Measurements from ENCODE around the gene MYADML2.

The MYADML2 gene

DNA sequence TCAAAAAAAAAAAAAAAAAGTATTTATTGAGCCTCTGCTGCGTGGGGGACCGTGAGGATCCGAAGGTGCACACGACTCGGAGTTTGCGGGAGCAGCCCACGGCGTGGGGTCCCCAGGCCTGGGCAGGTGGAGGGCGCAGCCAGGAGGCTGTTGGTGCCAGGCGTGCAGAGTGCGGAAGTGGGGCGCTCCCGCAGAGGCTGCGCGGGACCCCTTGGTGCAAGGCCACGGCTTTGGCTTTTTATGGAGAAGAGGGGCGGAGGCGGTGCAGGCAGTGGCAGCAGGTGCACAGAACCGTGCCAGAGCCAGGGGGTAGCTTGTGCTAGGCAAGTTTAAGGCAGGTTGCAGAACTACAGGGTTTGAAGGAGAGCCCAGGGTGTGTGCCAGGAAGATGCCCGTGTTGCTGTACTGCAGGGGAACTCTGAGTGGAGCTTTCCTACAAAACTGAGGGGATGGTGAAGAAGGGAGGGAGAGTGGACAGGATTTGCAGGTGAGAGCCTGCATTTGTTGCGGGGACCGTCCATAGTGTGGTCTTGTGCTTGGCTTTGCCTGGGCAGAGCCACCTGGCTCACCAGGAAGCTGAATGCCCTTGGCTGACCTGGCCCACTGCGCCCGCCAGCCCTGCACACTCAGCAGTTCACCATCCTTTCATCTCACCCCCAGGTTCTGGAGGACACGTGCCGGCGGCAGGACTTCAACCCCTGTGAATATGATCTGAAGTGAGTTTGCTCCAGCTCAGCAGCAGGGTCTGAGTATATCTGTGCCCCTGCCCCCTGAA is 31.7 kb upstream of the MYADML2 start:
- no peak for DNase-seq

DNA sequence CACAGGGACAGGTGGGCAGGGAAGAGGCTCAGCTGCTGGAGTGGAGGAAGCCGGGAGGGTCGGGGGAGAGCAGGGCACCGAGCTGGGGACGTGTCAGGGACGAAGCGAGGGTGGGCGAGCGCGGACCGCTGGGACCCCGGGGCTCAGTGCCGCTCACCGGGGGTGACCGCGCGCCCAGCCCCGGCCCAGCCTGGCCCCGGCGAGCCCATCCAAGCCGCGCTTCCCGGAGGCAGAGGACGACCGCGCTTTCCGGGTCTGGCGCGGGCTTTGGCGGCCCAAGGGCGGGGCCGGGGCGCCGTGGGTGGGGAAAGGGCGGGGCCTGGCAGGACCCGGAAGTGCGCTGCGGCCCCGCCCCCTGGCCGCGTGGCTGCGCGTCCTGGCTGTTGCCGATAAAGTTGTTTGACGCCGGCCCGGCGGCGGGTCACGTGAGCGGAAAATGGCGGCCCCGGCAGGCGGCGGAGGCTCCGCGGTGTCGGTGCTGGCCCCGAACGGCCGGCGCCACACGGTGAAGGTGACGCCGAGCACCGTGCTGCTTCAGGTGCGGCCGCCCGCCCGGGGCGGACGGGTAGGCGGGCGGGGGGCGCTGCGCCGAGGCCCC is 30.3 kb upstream of the MYADML2 start, which contains the start of gene ASPSCR1:
ASPSCR1 (plus strand) TSS at position 419 of the 598 bp plus-strand sequence; CDS start at position 437, 18 bp downstream.
- peak; percentile 83 to 97 for DNase-seq

DNA sequence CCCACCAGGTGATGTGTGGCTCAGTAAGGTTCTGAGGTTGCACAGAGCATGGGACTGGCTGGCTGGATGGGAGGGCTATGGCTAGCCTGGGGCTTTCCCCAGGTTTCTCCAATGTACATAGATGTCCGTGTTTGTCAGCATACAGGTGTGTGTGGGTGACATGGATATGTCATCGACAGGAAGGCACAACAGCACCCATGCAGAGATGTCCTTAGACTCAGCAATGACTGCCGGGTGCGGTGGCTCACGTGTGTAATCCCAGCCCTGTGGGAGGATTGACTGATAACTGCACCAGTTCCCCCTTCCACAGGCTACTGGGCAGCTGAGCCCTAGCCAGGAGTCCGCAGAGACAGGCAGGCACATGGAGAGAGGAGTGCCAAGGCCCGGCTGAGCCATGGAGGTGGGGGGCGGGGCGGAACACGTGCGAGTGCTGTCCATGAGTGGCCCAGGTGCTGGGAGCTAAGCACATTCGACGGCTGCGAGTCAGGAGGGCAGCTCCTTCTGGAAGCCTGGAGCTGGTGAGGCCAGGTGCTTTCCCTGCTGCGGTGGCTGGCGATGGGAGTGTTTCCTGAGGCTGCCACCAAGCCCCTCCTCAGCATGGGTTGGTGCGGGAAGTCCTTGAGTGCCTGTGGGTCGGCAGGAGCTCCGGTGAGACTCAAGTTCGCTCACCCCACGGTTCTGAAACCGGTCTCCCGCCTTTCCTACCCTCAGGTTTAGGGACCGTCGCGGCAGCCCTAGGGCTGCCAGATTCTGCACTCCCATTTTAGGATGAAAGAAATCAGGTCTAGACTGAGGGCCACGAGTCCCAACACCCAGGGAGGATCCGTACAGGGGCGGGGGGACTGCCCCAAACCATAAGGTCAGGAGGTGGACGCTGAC is 29.5 kb upstream of the MYADML2 start:
- DNase-seq: peak in 1 of 2 experiments; percentile 60

DNA sequence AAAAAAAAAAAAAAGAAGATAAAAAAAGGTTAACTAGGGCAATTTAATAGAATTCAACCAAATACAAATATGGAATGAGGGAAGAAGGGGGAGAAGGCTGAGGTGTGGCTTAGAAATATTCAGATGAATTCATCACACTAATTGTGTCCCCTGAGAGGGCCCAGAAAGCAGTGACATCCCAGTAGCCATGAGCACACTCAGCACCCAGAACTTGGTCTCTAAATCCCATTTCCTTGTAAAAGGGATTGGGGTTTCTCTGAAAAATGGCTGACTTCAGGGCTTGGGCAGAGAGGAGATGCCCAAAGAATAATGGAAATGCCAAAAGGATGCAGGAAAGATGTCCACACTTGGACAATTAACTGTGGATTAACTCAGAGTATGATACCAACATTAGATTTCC is 26.4 kb upstream of the MYADML2 start:
- DNase-seq: no peak

DNA sequence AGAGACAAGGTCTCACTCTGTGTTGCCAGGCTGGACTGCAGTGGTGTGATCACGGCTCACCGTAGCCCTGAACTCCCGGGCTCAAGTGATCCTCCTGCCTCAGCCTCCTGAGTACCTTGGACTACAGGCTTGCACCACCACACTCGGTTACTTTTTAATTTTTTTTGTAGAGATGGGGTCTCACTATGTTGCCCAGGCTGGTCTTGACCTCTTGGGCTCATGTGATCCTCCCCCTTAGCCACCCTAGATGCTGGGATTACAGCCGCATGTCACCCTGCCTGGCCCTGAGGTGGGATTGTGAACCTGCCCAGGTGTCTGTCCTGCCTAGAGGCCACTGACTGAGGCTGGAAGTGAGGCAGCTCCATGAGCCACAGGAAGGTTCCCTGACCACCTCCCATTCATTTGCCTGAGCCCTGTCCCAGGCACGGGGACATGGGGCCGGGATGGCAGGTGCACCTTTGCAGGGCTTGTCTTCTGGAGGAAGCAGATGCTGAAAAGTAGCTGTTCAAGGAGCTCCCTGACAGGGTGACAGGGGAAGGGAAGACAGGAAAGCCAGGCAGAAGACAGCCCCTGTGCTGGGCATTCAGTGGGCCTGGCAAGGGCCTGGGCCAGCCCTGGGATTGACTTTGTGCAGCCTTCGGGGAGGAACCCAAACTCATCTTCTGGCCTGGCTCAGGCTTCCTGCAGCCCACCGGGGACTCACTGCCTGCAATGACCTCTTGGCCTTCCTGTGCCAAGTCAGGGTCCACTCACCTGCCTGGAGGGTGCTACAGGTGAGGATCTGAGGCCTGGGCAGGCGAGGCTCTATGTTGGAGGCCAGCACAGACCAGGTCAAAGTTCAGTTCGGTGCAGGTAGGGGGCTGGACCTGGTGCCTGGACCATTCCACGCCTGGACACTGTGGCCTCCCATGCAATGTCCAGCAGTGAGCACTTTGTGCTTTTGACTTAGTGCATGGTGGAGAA is 22.1 kb upstream of the MYADML2 start:
- DNase-seq: no peak

DNA sequence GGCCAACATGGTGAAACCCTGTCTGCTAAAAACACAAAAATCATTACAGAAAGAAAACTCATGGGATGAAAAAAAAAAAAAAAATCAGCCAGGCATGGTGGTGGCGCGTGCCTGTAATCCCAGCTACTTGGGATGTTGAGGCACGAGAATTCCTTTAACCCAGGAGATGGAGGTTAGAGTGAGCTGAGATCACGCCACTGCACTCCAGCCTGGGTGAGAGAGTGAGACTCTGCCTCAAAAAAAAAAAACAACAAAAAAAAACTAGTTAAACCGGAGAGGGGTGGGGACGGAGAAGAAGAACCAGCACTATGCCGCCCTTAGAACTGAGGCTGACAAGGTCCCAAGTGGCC is 21.3 kb upstream of the MYADML2 start:
- DNase-seq: no peak

DNA sequence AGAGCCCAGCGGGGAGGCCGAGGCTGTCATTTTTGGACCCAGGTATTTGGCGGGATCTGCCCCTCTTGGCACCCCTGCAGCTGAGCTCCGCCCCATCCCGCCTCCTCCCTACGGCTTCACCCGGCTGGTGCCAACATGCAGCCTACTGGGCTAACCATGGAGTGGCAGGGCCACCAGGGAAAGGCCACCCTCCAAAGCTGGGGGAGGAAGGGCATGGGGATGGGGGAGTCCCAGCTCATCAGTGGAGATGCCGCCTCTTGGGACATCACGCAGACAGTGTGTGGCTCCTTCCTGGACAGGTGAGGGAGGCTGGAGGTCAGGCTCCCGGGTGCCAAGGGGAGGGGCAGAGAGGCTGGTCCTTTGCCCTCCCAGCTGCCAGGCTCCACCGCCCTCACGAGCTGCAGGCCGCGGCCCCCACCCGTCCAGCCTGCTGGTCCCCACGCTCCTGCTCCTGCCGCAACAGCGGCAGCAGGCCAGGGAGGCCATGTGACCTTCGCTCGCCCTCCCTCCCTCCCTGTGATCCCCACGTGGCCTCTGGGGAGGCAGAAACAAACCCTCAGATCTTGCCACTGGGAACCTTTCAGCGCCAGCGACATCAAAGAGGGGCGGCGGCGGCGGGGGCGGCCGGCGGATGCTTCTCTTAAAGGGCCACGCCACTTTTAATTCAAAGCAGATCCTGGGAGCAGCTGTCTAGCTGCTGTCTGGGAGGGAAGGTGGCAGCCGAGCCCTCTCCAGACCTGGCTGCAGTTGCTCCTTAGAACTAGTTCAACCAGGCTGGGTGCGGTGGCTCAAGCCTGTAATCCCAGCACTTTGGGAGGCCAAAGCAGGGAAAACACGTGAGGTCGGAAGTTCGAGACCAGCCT is 20.7 kb upstream of the MYADML2 start:
- DNase-seq: no peak

DNA sequence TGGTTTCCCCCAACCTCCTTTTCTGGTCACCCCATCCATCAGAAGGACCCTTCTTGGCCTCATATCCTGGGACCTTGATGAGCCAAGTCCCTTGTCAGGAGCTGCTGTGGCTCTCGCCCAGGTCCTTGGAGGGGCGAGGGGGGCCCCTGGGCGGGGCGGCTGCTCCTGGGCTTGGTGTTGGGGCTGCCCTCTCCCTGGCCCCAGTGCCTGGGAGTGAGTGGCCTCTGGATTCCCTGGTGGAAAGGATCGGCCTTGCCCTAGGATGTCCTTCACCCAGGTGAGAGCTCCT is 20.2 kb upstream of the MYADML2 start:
- no peak for DNase-seq

DNA sequence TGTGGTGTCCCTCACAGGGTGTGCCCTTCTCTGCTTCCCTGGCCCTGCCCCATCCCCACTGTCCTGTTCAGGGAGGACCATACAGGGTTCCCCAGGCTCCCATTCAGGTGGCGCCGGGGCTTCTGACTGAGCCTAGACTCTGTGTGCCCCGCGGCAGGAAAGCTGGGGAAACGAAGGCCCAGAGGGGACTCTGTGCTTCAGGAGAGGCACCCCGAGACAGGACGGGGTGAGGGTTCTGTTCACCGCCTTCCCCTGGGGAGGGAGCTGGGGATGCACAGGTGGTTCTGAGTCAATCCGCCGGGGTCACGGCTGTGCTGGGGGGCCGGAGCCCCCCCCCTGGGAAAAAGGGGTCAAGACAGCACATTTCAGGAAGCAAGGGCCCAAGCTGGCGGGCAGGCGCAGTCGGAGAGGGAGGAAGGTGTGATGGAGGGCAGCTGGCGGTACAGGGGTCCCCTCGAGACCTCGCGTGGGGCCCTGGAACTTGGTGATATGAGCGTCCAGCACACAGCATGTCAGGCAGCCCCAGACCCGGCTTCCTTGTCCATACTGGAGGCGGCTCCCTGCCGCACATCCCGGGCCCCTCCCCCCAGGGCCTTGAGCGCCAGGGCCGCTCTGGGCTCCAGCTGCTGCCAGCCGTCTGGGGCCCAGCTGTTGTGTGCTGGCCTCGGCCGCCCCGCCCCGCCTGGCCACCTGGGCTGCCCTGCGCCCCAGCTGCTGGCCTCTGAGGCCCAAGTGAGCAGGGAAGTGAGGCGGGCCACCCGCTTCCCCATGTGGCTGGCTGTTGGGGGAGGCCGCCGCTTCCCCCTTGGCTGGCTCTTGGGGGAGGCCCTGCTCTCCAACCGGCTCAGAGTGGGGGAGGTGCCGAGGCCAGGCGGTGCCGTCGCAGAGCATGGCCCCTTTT is 19.6 kb upstream of the MYADML2 start:
- DNase-seq: no peak

DNA sequence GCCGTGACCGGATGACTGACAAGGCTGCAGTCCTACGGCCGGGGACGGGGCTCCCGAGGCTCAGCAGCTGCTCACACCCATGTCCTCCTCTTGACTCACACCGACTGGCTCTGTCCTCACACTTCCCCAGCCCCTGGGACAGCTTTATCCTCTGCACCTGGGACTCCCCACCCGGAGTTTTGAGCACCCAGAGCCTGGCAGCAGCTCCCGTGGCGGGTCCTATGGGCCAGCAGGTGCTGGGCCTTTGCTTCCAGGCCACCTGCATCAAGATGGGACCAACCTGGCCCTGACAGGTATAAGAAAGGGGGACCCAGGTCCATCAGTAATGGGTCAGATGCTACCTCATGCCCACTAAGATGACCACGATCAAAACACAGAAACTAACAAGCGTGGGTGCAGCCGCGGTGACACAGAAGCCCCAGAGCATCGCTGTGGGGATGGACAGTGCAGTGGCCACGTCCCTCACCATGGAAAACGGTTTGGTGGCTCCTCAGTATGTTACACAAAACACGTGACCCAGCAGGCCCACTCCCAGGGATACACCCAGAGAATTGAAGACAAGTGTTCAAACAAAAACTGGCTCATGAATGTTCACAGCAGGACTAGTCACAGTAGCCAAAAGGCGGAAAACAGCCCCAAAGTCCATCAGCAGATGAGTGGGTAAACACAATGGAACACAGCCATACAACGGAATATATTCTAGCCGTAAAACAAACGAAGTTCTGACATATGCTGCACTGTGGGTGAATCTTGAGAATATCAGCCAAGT is 17.2 kb upstream of the MYADML2 start:
- DNase-seq: no peak

DNA sequence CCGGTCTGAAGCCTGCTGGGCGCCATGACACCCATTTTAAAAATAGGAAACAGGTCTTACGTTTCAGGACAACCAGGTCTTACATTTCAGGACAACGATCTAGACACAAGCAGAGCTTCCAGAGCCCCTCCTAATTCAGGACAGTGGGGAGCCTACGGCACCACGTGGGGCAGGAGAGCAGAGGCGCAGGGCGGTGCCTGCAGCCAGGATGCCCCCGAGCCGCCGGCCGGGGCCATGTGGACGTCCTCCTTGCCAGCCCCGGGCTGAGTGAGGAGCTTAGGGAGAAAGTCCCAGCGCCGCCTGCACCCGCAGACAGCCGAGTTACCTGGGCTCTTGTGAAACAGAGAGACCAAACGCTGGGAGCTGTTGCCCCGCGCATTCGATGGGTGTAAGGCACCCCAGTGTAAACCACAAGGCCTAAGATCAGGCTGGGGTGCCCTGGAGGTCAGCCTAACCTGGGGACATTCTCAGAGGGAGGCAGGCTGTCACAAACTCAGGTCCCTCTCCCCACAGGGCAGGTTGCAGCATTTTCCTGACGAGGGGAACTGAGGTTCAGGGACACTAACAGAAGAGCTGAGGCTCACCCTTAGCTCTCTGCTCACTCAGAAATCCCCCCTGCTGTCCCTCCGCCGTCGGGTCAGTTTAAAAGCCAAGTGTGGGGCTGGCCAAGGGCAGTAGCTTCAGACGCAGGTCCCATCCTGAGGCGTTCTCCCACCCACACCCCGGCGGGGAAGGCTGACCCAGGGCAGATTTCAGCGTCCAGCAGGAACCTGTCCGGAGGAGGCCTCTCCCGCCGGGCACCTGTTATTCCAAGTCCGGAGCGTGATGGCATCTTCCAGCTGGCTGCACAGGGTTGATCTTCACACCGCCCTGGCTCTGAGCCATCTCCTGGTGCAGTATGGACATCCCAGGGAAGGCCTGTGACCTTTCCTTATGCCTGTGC is 15.7 kb upstream of the MYADML2 start:
- no peak for DNase-seq

DNA sequence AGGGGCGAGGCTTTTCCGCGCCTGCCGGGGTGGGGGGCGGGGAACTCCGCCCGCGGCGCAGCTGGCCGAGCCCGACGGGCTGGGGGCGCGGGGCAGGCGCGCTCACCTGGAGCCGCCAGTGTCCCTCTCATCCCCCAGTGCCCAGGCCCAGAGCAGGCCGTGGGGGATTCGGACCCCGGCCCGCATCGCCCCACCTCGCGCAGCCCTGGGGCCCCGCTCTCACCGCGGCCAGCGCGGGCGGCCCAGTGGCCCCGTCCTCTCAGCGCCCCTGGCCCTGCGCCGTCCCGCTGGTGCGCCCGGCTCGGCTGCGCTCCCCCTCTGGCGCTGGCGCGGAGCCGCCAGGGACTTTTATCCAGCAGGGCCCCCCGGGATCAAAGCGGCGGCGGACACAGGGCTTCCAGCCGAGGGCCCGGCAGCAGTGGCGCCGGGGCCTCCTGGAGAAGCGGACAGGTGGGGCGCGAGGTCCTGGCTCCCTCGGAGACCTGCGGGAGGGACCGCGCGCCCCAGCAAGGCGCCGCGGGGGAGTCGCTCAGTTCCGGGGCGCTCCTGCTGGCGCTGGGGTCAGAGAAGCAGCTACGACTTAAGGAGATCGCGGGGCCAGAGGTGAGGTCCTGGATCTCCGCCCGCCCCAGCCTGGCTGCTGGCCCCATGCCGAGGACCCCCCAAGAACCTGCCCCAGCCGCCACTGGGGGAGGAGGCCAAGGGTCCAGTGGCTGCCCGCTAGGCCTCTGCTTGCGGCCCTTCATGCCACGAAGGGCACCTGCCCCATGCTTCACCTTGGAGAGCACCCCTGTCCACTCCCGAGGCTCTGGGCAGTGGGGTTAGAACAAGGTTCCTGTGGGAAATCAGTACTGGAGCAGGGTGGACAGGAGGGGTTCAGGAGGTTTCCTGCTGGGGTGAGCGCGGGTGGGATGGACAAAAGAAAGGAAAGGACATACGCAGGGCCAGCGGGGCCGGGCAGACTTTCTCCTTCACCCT is 14.8 kb upstream of the MYADML2 start:
- DNase-seq: no peak

DNA sequence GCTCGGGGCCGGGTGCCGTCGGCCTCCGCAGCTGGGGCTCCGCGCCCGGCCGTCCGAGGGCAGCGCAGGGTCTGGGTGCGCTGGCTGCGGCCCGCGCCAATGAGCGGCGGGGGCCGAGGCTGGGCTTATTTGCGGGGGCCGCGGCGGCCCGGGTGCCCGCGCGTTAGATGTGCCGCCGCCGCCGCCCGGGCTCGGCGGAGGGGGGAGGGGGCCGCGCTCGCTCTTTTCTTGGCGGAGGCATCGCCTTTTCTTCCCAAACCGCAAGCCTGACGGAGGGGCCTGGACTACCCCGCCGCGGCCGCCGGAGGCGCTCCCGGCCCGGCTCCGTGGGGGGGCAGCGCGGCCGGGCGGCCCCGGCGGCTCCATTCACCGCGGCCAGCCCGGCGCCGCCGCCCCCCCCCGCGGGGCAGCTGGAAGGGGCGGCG is 14.1 kb upstream of the MYADML2 start, which contains the start of gene NOTUM:
NOTUM (minus strand) TSS at position 101 of the 425 bp plus-strand sequence. CDS start 278 bp downstream, outside the sequence.
- no peak for DNase-seq

DNA sequence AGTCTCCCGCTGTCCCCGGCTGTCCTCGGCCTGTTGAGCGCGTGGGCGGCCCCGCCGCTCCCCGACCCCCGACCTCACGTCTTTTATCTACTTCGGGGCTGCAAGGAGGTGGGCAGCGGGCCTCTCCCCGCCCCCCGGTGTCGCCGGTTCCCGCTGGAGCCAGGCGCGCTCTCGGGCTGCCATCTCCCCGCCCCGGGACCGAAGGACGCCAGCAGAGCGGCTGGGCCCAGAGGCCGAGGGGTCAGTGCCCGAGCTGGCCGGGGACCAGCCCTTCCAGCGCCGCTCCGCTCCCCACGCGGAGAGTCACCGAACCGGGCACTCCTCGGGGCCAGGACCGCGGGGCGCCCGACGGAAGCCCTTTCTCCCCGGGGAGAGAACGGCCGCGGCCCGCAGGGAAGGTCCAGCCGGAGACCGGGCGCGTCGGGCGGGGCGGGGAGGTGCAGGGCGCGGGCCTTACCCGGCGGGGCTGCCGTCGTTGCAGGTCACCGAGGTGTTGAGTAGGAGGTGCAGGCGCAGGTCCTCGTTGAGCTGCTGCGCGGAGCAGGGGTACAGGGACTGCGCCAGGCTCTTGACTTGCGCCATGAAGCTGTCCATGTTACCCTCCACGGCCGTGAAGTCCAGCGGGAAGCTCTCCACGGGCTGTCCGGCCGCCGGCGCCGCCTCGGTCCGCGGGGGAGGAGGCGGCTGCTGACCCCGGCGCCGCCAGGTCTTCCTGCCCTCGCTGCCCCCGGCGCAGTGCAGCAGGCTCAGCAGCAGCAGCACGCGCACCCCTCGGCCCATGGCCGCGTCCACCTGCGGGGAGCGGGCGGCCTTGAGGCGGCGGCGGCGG is 13.3 kb upstream of the MYADML2 start:
- DNase-seq: no peak

DNA sequence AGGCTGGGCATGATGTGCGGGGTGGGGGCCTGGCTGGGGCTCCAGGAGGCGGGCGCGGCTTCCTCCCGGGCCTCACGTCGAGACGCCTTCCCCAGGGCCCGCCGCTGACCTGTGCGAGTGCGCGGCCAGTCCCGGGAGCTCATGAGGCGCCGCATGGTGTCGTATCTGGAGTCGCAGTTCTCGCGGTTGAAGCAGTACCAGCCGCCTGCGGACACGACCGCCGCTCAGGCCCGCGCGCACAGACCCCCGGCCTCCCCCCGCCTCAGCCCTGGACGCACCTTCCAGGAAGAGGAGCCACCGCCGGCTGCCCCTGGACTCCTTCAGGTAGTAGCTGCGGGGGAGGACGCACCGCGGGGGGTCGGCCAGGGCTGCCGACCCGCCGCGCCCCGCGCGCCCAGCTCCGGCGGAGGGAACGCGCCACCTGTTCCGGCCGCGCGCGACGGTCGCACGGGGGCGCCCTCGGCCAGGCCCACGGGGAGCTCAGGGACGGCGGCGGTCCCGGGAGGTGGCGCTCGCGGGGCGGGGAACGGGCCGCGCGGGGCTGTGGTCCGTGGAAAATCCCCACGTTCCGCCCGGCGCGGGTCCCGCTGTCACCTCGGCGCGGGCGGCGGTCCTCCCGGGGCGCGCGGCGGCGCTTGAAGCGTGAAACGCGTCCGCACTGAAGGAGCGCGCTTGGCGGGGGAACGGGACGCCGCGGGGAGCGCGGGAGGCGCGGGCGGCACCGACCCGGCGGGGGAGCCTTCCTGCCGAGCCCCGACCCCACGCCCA is 12.5 kb upstream of the MYADML2 start:
- peak in 1 of 2 experiments; percentile 68 for DNase-seq
